OCI-LY3 (cell line): ENCODE data around the gene GPR107.

Source experiments
- H2AFZ ChIP-seq: fragments of 200-600, 300-600 bp; shearing (Covaris generic); 2 replicates; pipeline ENCODE4 v1.6.0; 2014; ENCODE audit warnings: antibody characterized with exemption, low read depth, low read length
- H3K27ac ChIP-seq: fragments of 200-600, 300-600 bp; sonication (generic); 2 replicates; pipeline ENCODE4 v1.5.1; 2014; ENCODE audit warnings: mild to moderate bottlenecking, low read length, moderate library complexity, mixed read lengths
- H3K27me3 ChIP-seq: fragments of 200-600, 300-600 bp; sonication (generic); 2 replicates; pipeline ENCODE4 v1.6.1; 2014; ENCODE audit warnings: low read depth, low read length, mixed read lengths
- H3K36me3 ChIP-seq: fragments of 200-600, 300-600 bp; sonication (generic); replicated peaks from 2 replicates; pipeline ENCODE3; 2014; ENCODE audit warnings: low read depth, low read length, mixed read lengths
- H3K4me1 ChIP-seq: fragments of 300-600, 200-600 bp; sonication (generic); 2 replicates; pipeline ENCODE4 v1.6.1; 2014; ENCODE audit warnings: low read length, mixed read lengths
- H3K4me2 ChIP-seq: fragments of 200-600, 300-600 bp; sonication (generic); 2 replicates; pipeline ENCODE4 v1.6.1; 2014; ENCODE audit warnings: low read length, mixed read lengths
- H3K4me3 ChIP-seq: fragments of 300-600, 200-600 bp; sonication (generic); 2 replicates; pipeline ENCODE4 v1.5.1; 2014; ENCODE audit warnings: antibody characterized with exemption, mild to moderate bottlenecking, low read length, moderate library complexity
- H3K79me2 ChIP-seq: fragments of 300-600, 200-600 bp; shearing (Covaris generic); 2 replicates; pipeline ENCODE4 v1.6.1; 2014; ENCODE audit warnings: mild to moderate bottlenecking, low read length, mixed read lengths
- H3K9ac ChIP-seq: fragments of 300-600, 200-600 bp; shearing (Covaris generic); 2 replicates; pipeline ENCODE4 v1.6.0; 2014; ENCODE audit warnings: mild to moderate bottlenecking, low read length, moderate library complexity
- H3K9me3 ChIP-seq: fragments of 200-600, 300-600 bp; shearing (Covaris generic); 2 replicates; pipeline ENCODE4 v1.6.1; 2014; ENCODE audit warnings: low read length, mixed read lengths; ENCODE audit not compliant: insufficient read depth
- H4K20me1 ChIP-seq: fragments of 200-600, 300-600 bp; sonication (generic); 2 replicates; pipeline ENCODE4 v1.6.1; 2016; ENCODE audit warnings: low read length, mixed read lengths; ENCODE audit not compliant: insufficient read depth
- EZH2phosphoT487 ChIP-seq: fragments of 200-600 bp; shearing (Covaris generic); IDR thresholded peaks from 2 replicates; pipeline ENCODE4 v1.6.1; 2018; ENCODE audit warnings: antibody characterized with exemption, mixed run types, low read depth
- TF ChIP-seq, protein P1 (sequence below): fragments of 200-600, 300-600 bp; sonication (generic); IDR thresholded peaks from 2 replicates; pipeline ENCODE4 v1.5.1; 2014; ENCODE audit warnings: antibody characterized with exemption, low read length, low read depth

Gene GPR107

GRCh38 chr9:130149031-130149430, 95.3 kb downstream of the GPR107 start:
- Histone ChIP-seq H3K27me3 (peaks cover 14% of the 10 kb centered on the region; the same call in 1 of the 2 replicates), H3K4me3 (no peak overlapping the region), H3K4me1 (no peaks in the 10 kb centered on the region), H2AFZ (no peak overlapping the region), H3K79me2 (no peaks in the 10 kb centered on the region), H3K27ac (no peak overlapping the region), H3K9me3 (no peaks in the 10 kb centered on the region), H3K9ac (no peak overlapping the region), H3K36me3 (no peaks in the 10 kb centered on the region), H3K4me2 (no peak overlapping the region), H4K20me1 (no peaks in the 10 kb centered on the region)
- no peak for TF ChIP-seq EZH2phosphoT487
- TF ChIP-seq, protein P1, sequence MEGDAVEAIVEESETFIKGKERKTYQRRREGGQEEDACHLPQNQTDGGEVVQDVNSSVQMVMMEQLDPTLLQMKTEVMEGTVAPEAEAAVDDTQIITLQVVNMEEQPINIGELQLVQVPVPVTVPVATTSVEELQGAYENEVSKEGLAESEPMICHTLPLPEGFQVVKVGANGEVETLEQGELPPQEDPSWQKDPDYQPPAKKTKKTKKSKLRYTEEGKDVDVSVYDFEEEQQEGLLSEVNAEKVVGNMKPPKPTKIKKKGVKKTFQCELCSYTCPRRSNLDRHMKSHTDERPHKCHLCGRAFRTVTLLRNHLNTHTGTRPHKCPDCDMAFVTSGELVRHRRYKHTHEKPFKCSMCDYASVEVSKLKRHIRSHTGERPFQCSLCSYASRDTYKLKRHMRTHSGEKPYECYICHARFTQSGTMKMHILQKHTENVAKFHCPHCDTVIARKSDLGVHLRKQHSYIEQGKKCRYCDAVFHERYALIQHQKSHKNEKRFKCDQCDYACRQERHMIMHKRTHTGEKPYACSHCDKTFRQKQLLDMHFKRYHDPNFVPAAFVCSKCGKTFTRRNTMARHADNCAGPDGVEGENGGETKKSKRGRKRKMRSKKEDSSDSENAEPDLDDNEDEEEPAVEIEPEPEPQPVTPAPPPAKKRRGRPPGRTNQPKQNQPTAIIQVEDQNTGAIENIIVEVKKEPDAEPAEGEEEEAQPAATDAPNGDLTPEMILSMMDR, result no peak

DNA sequence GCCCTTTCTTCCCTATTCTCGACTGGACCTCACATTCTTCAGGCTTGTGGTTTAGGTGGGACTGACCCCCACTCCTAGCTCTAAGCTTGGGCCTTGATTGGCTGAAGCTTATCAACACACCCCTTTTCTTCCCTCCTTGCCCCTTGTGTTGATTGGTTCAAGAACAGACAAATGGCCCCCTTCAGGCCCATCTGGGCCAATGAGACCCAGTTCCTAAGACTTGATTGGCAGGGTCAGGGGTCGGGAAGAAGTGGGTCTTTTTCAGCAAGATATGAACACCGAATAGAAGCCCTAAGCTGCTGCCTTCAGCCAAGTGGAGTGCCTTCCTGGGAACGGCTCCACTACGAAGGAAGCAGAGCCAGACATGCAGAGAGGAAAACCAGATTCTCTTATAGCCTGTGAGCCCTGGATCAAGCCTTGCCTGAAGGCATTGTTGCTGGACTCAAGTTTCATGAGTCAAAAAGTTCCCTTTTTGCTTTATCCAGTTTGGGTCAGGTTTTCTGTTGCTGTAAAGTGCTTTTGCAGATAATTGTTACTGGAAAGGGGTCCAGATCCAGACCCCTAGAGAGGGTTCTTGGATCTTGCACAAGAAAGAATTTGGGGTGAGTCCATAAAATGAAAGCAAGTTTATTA, 96.1 kb downstream of the GPR107 start:
- no peaks in the 10 kb centered on the region for H3K36me3 ChIP-seq
- H3K79me2 ChIP-seq, result no peaks in the 10 kb centered on the region
- no peak overlapping the region for H3K4me2 ChIP-seq
- no peaks in the 10 kb centered on the region for H3K4me1 ChIP-seq
- TF ChIP-seq, protein P1, result no peak
- no peak for TF ChIP-seq EZH2phosphoT487
- H3K27ac ChIP-seq, result no peak overlapping the region
- H2AFZ ChIP-seq, result no peak overlapping the region
- H4K20me1 ChIP-seq, result no peaks in the 10 kb centered on the region
- H3K9me3 ChIP-seq, result no peaks in the 10 kb centered on the region
- H3K27me3 ChIP-seq, result peaks cover 14% of the 10 kb centered on the region; the same call in 1 of the 2 replicates
- no peak overlapping the region for H3K4me3 ChIP-seq
- H3K9ac ChIP-seq, result no peak overlapping the region

- Histone ChIP-seq H3K4me2 (no peak overlapping the region), H3K27me3 (peaks cover 8% of the 10 kb centered on the region; the same call in 1 of the 2 replicates), H3K9ac (no peak overlapping the region), H3K36me3 (no peaks in the 10 kb centered on the region), H3K9me3 (no peaks in the 10 kb centered on the region), H3K4me1 (no peaks in the 10 kb centered on the region), H3K79me2 (no peaks in the 10 kb centered on the region), H4K20me1 (no peaks in the 10 kb centered on the region), H3K27ac (no peak overlapping the region), H3K4me3 (no peak overlapping the region), H2AFZ (no peak overlapping the region)
- TF ChIP-seq, protein P1, result no peak
- no peak for TF ChIP-seq EZH2phosphoT487
Observed at GRCh38 chr9:130150779-130151382, 97.2 kb downstream of the GPR107 start.

DNA sequence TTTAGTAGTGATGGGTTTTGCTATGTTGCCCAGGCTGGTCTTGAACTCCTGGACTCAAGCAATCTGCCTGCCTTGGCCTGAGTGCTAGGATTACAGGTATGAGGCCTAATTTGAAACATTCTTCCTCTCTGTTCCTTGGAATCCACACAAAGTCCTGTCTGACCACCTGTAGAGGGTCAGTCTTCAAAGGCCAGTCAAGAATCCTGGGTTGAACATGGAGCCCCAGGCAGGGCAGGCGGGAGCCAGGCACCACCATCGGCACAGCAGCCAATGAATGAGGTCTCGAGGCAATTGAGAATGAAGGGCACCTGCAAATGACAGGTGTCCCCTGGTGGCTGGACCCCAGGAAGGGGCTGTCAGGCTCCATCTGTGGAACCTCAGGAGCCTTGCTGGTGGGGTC, 101.1 kb downstream of the GPR107 start:
- Histone ChIP-seq H3K4me2 (no peak overlapping the region), H4K20me1 (no peaks in the 10 kb centered on the region), H3K36me3 (no peaks in the 10 kb centered on the region), H3K9me3 (no peaks in the 10 kb centered on the region), H3K27me3 (no peaks in the 10 kb centered on the region), H3K9ac (no peak overlapping the region), H3K4me1 (no peaks in the 10 kb centered on the region), H2AFZ (no peak overlapping the region), H3K4me3 (no peak overlapping the region), H3K79me2 (no peaks in the 10 kb centered on the region), H3K27ac (no peak overlapping the region)
- TF ChIP-seq, protein P1, result no peak
- TF ChIP-seq EZH2phosphoT487, result no peak
